Left ventricle myocardium inferior (tissue), 1 donor: ENCODE results near the gene ZFC3H1. TPM values are rescaled to one million over a fixed set of nuclear protein-coding genes. Genes with fewer than 3 reads are reported as not detected.
"Not testable (repeated sequence)": the region's sequence is repeated elsewhere in the genome, so short reads cannot be mapped to it uniquely, and the experiment has no call there.

Experiments used
- DNase-seq: peaks from one replicate; pipeline ENCODE4 v3.0.0-alpha.2; 2020
- H3K27ac ChIP-seq: fragments of 200-600 bp; replicated peaks from 2 replicates; pipeline ENCODE4 v1.8.0; 2021
- H3K27me3 ChIP-seq: fragments of 200-600 bp; 2 replicates; pipeline ENCODE4 v1.8.0; 2021; ENCODE audit warnings: low read depth
- H3K36me3 ChIP-seq: fragments of 200-600 bp; 2 replicates; pipeline ENCODE4 v1.8.0; 2021
- H3K4me1 ChIP-seq: fragments of 200-600 bp; 2 replicates; pipeline ENCODE4 v1.8.0; 2021
- H3K4me3 ChIP-seq: fragments of 200-600 bp; 2 replicates; pipeline ENCODE4 v1.8.0; 2021; ENCODE audit warnings: mild to moderate bottlenecking, moderate library complexity
- H3K9me3 ChIP-seq: fragments of 200-600 bp; replicated peaks from 2 replicates; pipeline ENCODE4 v1.8.0; 2021
- intact Hi-C: fragments of 100-400 bp; cut with micrococcal nuclease; formaldehyde crosslinking; loops from one replicate; pipeline ENCODE4 v1.11.0; 2022
- total RNA-seq: library from RNA; stranded (reverse); fragmentation: NEBNext Ultra II Directional; extraction: Animal tissue kit (Norgen Biotek cat#: 25700); gene quantifications from one replicate; pipeline ENCODE4 v1.2.1, GENCODE V29; 2021
- TF ChIP-seq, protein P1 (sequence below): fragments of 200-600 bp; IDR thresholded peaks from 2 replicates; pipeline ENCODE4 v1.8.0; 2021; ENCODE audit warnings: antibody characterized with exemption, mild to moderate bottlenecking, borderline replicate concordance
- donor health status: DM: no; HTN: yes; CAD: no; lungs with severe emphysema.

The ZFC3H1 gene
- total RNA-seq, 1 donor from 2014 or later: 18.3 TPM

DNA sequence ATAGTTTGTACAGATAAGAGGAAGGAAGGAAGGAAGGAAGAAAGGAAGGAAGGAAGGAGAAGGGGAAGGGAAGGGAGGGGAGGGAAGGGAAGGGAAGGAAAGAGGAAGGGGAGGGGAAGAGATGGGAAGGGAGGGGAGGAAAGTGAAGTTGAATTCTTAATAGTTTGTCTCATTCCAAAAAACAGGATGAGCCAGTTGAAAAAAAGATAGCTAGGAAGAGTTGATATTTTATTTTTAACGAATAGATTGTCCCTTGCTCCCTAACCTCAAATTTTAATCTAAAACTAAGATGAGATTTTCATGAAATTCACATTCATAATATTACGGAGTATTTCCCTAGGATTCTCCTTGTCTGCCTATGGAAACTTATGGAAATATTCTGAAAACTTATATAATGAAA, 80.7 kb downstream of the ZFC3H1 start:
- TF ChIP-seq, protein P1, sequence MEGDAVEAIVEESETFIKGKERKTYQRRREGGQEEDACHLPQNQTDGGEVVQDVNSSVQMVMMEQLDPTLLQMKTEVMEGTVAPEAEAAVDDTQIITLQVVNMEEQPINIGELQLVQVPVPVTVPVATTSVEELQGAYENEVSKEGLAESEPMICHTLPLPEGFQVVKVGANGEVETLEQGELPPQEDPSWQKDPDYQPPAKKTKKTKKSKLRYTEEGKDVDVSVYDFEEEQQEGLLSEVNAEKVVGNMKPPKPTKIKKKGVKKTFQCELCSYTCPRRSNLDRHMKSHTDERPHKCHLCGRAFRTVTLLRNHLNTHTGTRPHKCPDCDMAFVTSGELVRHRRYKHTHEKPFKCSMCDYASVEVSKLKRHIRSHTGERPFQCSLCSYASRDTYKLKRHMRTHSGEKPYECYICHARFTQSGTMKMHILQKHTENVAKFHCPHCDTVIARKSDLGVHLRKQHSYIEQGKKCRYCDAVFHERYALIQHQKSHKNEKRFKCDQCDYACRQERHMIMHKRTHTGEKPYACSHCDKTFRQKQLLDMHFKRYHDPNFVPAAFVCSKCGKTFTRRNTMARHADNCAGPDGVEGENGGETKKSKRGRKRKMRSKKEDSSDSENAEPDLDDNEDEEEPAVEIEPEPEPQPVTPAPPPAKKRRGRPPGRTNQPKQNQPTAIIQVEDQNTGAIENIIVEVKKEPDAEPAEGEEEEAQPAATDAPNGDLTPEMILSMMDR: no peak
- Histone ChIP-seq H3K36me3 (no peaks in the 10 kb centered on the region), H3K4me3 (no peak overlapping the region), H3K27me3 (no peaks in the 10 kb centered on the region), H3K4me1 (no peaks in the 10 kb centered on the region), H3K9me3 (no peaks in the 10 kb centered on the region), H3K27ac (no peak overlapping the region)
- DNase-seq: no peak
- intact Hi-C loops: no loop called here

DNA sequence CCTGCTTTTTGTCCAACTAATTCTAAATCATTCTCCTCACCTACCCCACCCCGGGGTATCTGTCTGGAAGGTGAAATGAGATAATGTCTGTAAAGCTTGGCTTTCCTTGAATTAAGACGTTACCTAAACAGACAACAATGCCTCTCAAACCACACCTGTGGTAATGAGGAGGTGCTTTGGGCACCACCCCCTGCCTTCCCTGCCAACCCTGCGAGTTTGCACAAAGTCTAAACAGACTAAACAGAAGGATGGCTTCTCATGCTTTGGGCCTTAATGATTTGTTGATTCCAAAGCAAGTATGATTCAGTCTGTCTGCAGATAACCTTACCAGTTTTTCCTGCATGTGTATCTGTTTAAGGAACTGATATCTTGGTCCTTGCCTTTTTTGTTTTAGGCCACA, 82.4 kb downstream of the ZFC3H1 start:
- H3K27ac ChIP-seq: no peak overlapping the region
- no peaks in the 10 kb centered on the region for H3K27me3 ChIP-seq
- TF ChIP-seq, protein P1: no peak
- no peaks in the 10 kb centered on the region for H3K4me1 ChIP-seq
- intact Hi-C loops: no loop called here
- no peak for DNase-seq
- H3K9me3 ChIP-seq: no peaks in the 10 kb centered on the region
- no peak overlapping the region for H3K4me3 ChIP-seq
- H3K36me3 ChIP-seq: no peaks in the 10 kb centered on the region

DNA sequence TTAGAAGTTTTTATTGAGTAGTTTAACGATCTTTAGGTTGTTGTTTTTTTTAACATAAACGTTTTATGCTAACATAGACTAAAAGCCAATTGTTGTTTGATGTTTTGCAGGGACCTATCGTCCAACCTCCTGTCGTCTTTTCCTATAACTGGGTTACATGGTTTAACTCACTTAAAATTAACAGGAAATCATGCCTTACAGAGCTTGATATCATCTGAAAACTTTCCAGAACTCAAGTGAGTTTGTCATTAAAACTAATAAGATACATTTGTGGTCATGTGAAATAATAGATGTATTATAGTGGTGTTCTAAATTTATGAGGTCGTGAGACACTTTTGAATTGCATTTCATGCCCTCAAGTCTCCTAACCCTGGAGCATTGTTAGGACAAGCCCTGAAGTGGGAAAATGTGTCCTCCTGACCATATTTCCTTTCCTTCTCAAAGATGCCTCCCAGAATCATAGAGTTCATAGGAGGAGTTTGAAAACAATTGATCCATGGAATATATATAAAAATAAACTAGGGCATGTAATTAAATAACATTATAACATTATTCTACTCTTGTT, 84.9 kb downstream of the ZFC3H1 start:
- H3K4me3 ChIP-seq: no peak overlapping the region
- intact Hi-C loops: no loop called here
- no peak overlapping the region for H3K27ac ChIP-seq
- H3K4me1 ChIP-seq: no peaks in the 10 kb centered on the region
- no peak for DNase-seq
- H3K9me3 ChIP-seq: no peaks in the 10 kb centered on the region
- H3K27me3 ChIP-seq: no peaks in the 10 kb centered on the region
- no peaks in the 10 kb centered on the region for H3K36me3 ChIP-seq
- TF ChIP-seq, protein P1: no peak

DNA sequence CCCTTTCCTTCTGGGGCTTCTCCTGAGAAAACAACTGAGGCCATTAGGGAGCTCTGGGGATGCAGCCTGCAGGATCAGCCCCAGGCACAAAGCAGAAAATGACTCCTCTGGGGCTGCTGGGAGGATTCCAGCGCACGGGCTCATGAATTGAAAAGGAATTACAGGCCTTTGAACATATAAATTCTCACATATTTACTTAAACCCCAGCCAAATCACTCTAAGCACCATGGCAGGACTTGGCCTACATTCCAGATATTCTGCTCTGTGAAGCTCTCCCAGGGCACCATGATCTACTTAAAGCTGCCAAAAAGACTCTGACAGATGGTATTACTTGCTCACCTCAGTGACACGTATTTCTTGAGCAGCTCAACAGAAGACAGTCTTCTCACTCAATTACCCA, 87.2 kb downstream of the ZFC3H1 start:
- H3K27me3 ChIP-seq: no peaks in the 10 kb centered on the region
- DNase-seq: no peak
- H3K27ac ChIP-seq: no peak overlapping the region
- intact Hi-C loops: no loop called here
- no peak overlapping the region for H3K4me3 ChIP-seq
- H3K9me3 ChIP-seq: no peaks in the 10 kb centered on the region
- no peaks in the 10 kb centered on the region for H3K4me1 ChIP-seq
- H3K36me3 ChIP-seq: no peaks in the 10 kb centered on the region
- TF ChIP-seq, protein P1: no peak

DNA sequence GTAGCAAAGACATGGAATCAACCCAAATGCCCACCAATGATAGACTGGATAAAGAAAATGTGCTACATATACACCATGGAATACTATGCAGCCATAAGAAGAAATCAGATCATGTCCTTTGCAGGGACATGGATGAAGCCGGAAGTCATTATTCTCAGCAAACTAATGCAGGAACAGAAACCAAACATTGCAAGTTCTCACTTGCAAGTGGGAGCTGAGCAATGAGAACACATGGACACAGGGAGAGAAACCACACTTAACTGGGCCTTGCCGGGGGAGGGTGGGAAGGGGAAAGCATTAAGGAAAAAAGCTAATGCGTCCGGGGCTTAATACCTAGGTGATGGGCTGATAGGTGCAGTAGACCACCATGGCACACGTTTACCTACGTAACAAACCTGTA, 93.8 kb downstream of the ZFC3H1 start:
- H3K9me3 ChIP-seq, intact Hi-C loops, DNase-seq, H3K27ac ChIP-seq, H3K4me1 ChIP-seq, H3K36me3 ChIP-seq, H3K4me3 ChIP-seq: not testable (repeated sequence)
- H3K27me3 ChIP-seq: peaks cover 16% of the 10 kb centered on the region

DNA sequence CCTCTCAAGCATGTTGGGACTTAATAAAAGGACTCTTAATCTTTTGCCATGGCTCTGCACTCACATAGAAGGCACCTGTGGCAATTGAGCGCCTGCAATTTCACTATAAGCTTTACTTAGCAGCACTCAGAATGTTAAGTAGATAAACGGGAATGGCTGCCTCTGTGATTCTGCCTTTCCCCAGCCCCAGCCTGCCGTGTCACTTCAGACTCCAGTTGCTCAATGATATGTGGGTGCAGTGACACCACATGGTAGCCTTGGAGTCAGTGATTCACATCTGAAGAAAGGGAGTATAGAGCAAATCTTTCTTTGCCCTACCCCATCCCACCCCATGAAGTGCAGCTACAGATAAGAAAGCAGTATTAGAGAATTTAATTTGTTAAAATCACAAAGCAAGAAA, 96.1 kb downstream of the ZFC3H1 start:
- TF ChIP-seq, protein P1: no peak
- no peaks in the 10 kb centered on the region for H3K4me1 ChIP-seq
- no peak overlapping the region for H3K27ac ChIP-seq
- no peaks in the 10 kb centered on the region for H3K9me3 ChIP-seq
- peaks cover 16% of the 10 kb centered on the region for H3K27me3 ChIP-seq
- DNase-seq: no peak
- intact Hi-C loops: no loop called here
- H3K36me3 ChIP-seq: no peaks in the 10 kb centered on the region
- H3K4me3 ChIP-seq: no peak overlapping the region
